Endothelial cell (in vitro differentiated cells): ENCODE measurements around the gene ACTA1. TPM values are rescaled to one million over a fixed set of nuclear protein-coding genes. Genes with fewer than 3 reads are reported as not detected.

ENCODE experiments used
- DNase-seq: peaks from one replicate; pipeline ENCODE4 v3.0.0; 2021; ENCODE audit warnings: low spot score
- H3K27ac Mint-ChIP-seq: one replicate; pipeline ENCODE4 v1.8.0; 2021; ENCODE audit warnings: mixed read lengths, inconsistent platforms; ENCODE audit not compliant: unreplicated experiment
- H3K27me3 Mint-ChIP-seq: one replicate; pipeline ENCODE4 v1.8.0; 2021; ENCODE audit warnings: mild to moderate bottlenecking, moderate library complexity, mixed read lengths, inconsistent platforms; ENCODE audit not compliant: unreplicated experiment
- H3K36me3 Mint-ChIP-seq: one replicate; pipeline ENCODE4 v1.8.0; 2021; ENCODE audit warnings: mild to moderate bottlenecking, low read depth, mixed read lengths, inconsistent platforms; ENCODE audit not compliant: unreplicated experiment
- H3K4me1 Mint-ChIP-seq: one replicate; pipeline ENCODE4 v1.8.0; 2021; ENCODE audit warnings: mild to moderate bottlenecking, mixed read lengths, inconsistent platforms; ENCODE audit not compliant: unreplicated experiment
- H3K4me3 Mint-ChIP-seq: one replicate; pipeline ENCODE4 v1.8.0; 2021; ENCODE audit warnings: mild to moderate bottlenecking, mixed read lengths, inconsistent platforms; ENCODE audit not compliant: unreplicated experiment
- H3K9me3 Mint-ChIP-seq: one replicate; pipeline ENCODE4 v1.8.0; 2021; ENCODE audit warnings: mixed read lengths, inconsistent platforms; ENCODE audit not compliant: unreplicated experiment
- CTCF ChIP-seq: fragments of 200-600 bp; sonication (generic); IDR thresholded peaks from one replicate; pipeline ENCODE4 v1.5.0; 2021; ENCODE audit warnings: antibody characterized with exemption; ENCODE audit not compliant: unreplicated experiment
- total RNA-seq: library from RNA; stranded (reverse); fragmentation: NEBNext Ultra II Directional; extraction: Animal tissue kit (Norgen Biotek cat#: 25700); gene quantifications from one replicate; pipeline ENCODE4 v1.2.1, GENCODE V29; 2021; ENCODE audit not compliant: unreplicated experiment

ACTA1 gene
- total RNA-seq, 1 donor from 2014 or later, result 1.5 TPM

- no peak overlapping the region for H3K27ac Mint-ChIP-seq
- no peak for TF ChIP-seq CTCF
- H3K4me1 Mint-ChIP-seq, result peaks cover 23% of the 10 kb centered on the region
- H3K9me3 Mint-ChIP-seq, result no peaks in the 10 kb centered on the region
- H3K36me3 Mint-ChIP-seq, result peaks cover 5% of the 10 kb centered on the region
- H3K27me3 Mint-ChIP-seq, result peaks cover 33% of the 10 kb centered on the region
- H3K4me3 Mint-ChIP-seq, result no peak overlapping the region
- DNase-seq, result no peak
These were observed 410 bp downstream of the ACTA1 start for GRCh38 chr1:229433364-229434004.

GRCh38 chr1:229432905-229433304 lies 989 bp downstream of the ACTA1 start:
- Mint-ChIP-seq H3K9me3 (no peaks in the 10 kb centered on the region), H3K36me3 (peaks cover 5% of the 10 kb centered on the region), H3K4me3 (no peak overlapping the region), H3K27me3 (peaks cover 33% of the 10 kb centered on the region), H3K27ac (no peak overlapping the region), H3K4me1 (peaks cover 23% of the 10 kb centered on the region)
- no peak for DNase-seq
- no peak for TF ChIP-seq CTCF

GRCh38 chr1:229432116-229432461 lies 1.8 kb downstream of the ACTA1 start:
- no peak overlapping the region for H3K27ac Mint-ChIP-seq
- H3K36me3 Mint-ChIP-seq, result peaks cover 5% of the 10 kb centered on the region
- DNase-seq, result no peak
- peaks cover 33% of the 10 kb centered on the region for H3K27me3 Mint-ChIP-seq
- peaks cover 23% of the 10 kb centered on the region for H3K4me1 Mint-ChIP-seq
- TF ChIP-seq CTCF, result no peak
- no peak overlapping the region for H3K4me3 Mint-ChIP-seq
- no peaks in the 10 kb centered on the region for H3K9me3 Mint-ChIP-seq

- Mint-ChIP-seq H3K27me3 (peaks cover 33% of the 10 kb centered on the region), H3K36me3 (peaks cover 5% of the 10 kb centered on the region), H3K4me3 (peak overlapping the region; percentile 76), H3K4me1 (peaks cover 22% of the 10 kb centered on the region), H3K27ac (peak overlapping the region; percentile 5), H3K9me3 (no peaks in the 10 kb centered on the region)
- DNase-seq, result no peak
- no peak for TF ChIP-seq CTCF
These were observed 2.4 kb downstream of the ACTA1 start for GRCh38 chr1:229431284-229432115.

GRCh38 chr1:229430761-229431283 lies 3.1 kb downstream of the ACTA1 start:
- peak; percentile 84 for DNase-seq
- no peak overlapping the region for H3K27ac Mint-ChIP-seq
- peaks cover 5% of the 10 kb centered on the region for H3K36me3 Mint-ChIP-seq
- peaks cover 17% of the 10 kb centered on the region for H3K4me1 Mint-ChIP-seq
- TF ChIP-seq CTCF, result no peak
- H3K27me3 Mint-ChIP-seq, result peaks cover 34% of the 10 kb centered on the region
- peak overlapping the region; percentile 76 for H3K4me3 Mint-ChIP-seq
- no peaks in the 10 kb centered on the region for H3K9me3 Mint-ChIP-seq
